ENCODE results near the gene FAM216B. TPM values are rescaled to one million over a fixed set of nuclear protein-coding genes. Genes with fewer than 3 reads are reported as not detected.

FAM216B gene
- polyA plus RNA-seq, 1 experiment: 0.02 TPM

GRCh38 chr13:42820451-42820850, 39.1 kb downstream of the FAM216B start:
- Histone ChIP-seq H3K27me3 (ENCODE audit: control insufficient read depth, insufficient read depth, low read length) (no peaks in the 10 kb centered on the region), H3K27ac (ENCODE audit: low read depth, low read length) (peak overlapping the region; percentile 49), H3K4me3 (ENCODE audit: low read depth, low read length) (no peak overlapping the region), H3K9me3 (ENCODE audit: control insufficient read depth, insufficient read depth, low read length) (peaks cover 8% of the 10 kb centered on the region)
- no peak for TF ChIP-seq CTCF (IDR thresholded peaks at IDR 0.05; ENCODE audit: low read depth, low read length)
- ChIA-PET CTCF (interaction anchor here (1.1 kb wide), 1 partner anchor 225 kb away, joined by 4 read pairs; no protein-coding TSS in a partner anchor), POLR2A (no interaction called here)
- no peak for DNase-seq (ENCODE audit: low read depth, low spot score)

- Histone ChIP-seq H3K9me3 (ENCODE audit: control insufficient read depth, insufficient read depth, low read length) (peaks cover 8% of the 10 kb centered on the region), H3K27ac (ENCODE audit: low read depth, low read length) (peak overlapping the region; percentile 49), H3K27me3 (ENCODE audit: control insufficient read depth, insufficient read depth, low read length) (no peaks in the 10 kb centered on the region), H3K4me3 (ENCODE audit: low read depth, low read length) (no peak overlapping the region)
- no peak for TF ChIP-seq CTCF (IDR thresholded peaks at IDR 0.05; ENCODE audit: low read depth, low read length)
- CTCF ChIA-PET: interaction anchor here (1.1 kb wide), 1 partner anchor 226 kb away, joined by 4 read pairs; no protein-coding TSS in a partner anchor
- POLR2A ChIA-PET: no interaction called here
- DNase-seq (ENCODE audit: low read depth, low spot score): peak; percentile 66
Observed at GRCh38 chr13:42821437-42821836, 40.1 kb downstream of the FAM216B start.

- H3K4me3 ChIP-seq (ENCODE audit: low read depth, low read length): no peak overlapping the region
- CTCF ChIA-PET: no interaction called here
- no peak for TF ChIP-seq CTCF (IDR thresholded peaks at IDR 0.05; ENCODE audit: low read depth, low read length)
- no peaks in the 10 kb centered on the region for H3K27me3 ChIP-seq (ENCODE audit: control insufficient read depth, insufficient read depth, low read length)
- DNase-seq (ENCODE audit: low read depth, low spot score): no peak
- no peaks in the 10 kb centered on the region for H3K9me3 ChIP-seq (ENCODE audit: control insufficient read depth, insufficient read depth, low read length)
- POLR2A ChIA-PET: no interaction called here
- H3K27ac ChIP-seq (ENCODE audit: low read depth, low read length): no peak overlapping the region
Observed at GRCh38 chr13:42832341-42833096, 51.1 kb downstream of the FAM216B start.

GRCh38 chr13:42834946-42835345, 53.6 kb downstream of the FAM216B start:
- POLR2A ChIA-PET: no interaction called here

More at GRCh38 chr13:42834946-42835345, 53.6 kb downstream of the FAM216B start:
- CTCF ChIA-PET: no interaction called here
- Histone ChIP-seq H3K4me3 (ENCODE audit: low read depth, low read length) (no peak overlapping the region), H3K27me3 (ENCODE audit: control insufficient read depth, insufficient read depth, low read length) (peaks cover 4% of the 10 kb centered on the region), H3K9me3 (ENCODE audit: control insufficient read depth, insufficient read depth, low read length) (no peaks in the 10 kb centered on the region), H3K27ac (ENCODE audit: low read depth, low read length) (no peak overlapping the region)
- TF ChIP-seq CTCF (IDR thresholded peaks at IDR 0.05; ENCODE audit: low read depth, low read length): no peak
- no peak for DNase-seq (ENCODE audit: low read depth, low spot score)
